GM18526 (cell line): Measurements from ENCODE around the gene DCST1.

Experiments
- POLR2A ChIP-seq: IDR thresholded peaks from 3 replicates; pipeline ENCODE4 v1.6.1; 2011; ENCODE audit not compliant: insufficient read length; ENCODE audit errors: extremely low read depth

Gene DCST1

GRCh38 chr1:155034318-155035208 lies 939 bp downstream of the DCST1 start:
- TF ChIP-seq POLR2A: no peak

GRCh38 chr1:155035936-155036335 lies 2.3 kb downstream of the DCST1 start:
- no peak for TF ChIP-seq POLR2A

DNA sequence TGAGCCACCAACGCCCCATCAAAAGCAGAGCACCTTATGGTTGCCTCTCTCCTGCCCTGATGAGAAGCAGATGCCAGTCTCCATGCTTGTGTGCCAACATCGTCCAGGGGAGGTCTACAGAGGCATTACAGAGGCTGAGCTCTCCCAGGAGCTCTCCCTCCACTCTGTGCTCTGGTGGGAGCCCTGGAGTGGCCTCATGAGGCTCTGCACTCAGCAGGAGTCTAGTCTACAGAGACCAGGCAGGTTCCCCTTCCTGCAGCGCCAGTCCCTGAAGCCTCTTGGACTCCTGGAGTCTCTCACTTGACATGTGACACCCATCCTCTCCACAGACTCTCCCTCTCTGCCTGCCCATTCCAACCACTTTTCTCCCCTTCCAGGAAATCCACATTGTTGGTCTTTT lies 3.4 kb downstream of the DCST1 start:
- TF ChIP-seq POLR2A: no peak

DNA sequence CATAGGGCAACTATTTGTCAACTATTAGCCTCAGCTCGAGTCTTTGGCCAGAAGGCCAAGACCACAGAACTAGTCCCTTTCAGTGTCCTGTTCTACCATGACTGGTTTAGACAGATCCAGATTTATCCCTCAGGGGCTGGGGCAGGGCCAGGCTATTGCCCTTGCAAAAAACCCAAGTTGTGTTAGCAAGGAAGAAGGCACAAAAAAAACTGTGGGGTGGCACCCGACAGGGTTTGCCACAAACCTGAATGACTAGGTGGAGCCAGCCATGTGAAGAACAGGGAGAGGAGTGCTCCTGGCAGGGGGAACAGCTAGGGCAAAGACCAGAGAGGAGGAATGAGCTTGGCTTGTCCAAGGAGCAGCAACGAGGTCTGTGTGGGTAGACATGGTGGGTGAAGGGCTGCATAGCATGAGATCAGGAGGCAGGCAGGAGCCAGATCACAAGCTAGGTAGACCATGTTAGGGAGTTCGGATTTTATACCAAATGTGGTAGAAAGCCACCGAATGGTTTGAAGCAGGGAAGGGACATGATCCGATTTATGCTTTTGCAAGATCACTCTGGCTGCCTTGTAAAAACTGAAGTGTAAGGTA lies 4.3 kb downstream of the DCST1 start:
- no peak for TF ChIP-seq POLR2A

- TF ChIP-seq POLR2A: no peak
Measured at GRCh38 chr1:155038602-155039307, 5.1 kb downstream of the DCST1 start.

GRCh38 chr1:155039308-155039669 lies 5.7 kb downstream of the DCST1 start:
- no peak for TF ChIP-seq POLR2A

- no peak for TF ChIP-seq POLR2A
Measured at GRCh38 chr1:155040358-155041093, 6.9 kb downstream of the DCST1 start.

- TF ChIP-seq POLR2A: no peak
Measured at GRCh38 chr1:155042789-155043188, 9.2 kb downstream of the DCST1 start.

DNA sequence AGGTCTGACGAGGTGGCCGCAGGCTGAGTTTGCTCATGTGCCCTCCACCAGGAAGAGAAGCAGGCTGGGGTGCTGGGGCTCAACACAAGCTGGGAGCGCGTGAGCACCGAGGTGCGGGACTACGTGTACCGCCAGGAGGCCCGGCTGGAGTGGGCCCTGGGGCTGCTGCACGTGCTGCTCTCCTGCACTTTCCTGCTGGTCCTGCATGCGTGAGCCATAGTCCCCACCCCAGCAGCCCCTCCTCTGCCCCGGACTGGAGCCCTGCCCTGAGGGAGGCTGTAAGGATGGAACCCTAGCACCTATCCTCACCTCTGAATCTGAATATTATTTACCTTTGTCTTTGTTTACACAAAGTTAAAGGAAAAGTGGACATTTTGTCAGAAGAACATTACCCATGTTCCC lies 9.7 kb downstream of the DCST1 start:
- no peak for TF ChIP-seq POLR2A

DNA sequence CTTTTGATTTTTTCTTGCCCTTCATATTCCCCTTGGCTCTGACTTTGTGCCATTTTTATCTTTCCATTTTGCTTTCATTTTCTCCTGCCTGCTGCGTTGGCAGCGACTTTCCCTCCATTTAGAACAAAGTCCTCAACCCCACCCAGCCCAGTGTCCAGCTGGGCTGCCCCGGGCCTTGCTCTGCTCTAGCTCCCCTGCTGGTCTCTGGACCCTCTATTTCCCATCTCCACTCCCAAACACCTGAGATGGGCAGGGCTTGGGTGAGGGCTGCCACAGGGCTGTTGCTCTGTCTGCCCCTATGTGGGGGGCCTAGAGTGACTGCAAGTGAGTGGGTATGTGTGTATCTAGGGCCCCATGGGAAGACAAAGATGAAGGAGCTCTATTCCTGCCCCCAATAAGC lies 10.2 kb downstream of the DCST1 start:
- no peak for TF ChIP-seq POLR2A

GRCh38 chr1:155044365-155044764 lies 10.7 kb downstream of the DCST1 start:
- TF ChIP-seq POLR2A: no peak

- TF ChIP-seq POLR2A: no peak
Measured at GRCh38 chr1:155044812-155045657, 11.4 kb downstream of the DCST1 start.

DNA sequence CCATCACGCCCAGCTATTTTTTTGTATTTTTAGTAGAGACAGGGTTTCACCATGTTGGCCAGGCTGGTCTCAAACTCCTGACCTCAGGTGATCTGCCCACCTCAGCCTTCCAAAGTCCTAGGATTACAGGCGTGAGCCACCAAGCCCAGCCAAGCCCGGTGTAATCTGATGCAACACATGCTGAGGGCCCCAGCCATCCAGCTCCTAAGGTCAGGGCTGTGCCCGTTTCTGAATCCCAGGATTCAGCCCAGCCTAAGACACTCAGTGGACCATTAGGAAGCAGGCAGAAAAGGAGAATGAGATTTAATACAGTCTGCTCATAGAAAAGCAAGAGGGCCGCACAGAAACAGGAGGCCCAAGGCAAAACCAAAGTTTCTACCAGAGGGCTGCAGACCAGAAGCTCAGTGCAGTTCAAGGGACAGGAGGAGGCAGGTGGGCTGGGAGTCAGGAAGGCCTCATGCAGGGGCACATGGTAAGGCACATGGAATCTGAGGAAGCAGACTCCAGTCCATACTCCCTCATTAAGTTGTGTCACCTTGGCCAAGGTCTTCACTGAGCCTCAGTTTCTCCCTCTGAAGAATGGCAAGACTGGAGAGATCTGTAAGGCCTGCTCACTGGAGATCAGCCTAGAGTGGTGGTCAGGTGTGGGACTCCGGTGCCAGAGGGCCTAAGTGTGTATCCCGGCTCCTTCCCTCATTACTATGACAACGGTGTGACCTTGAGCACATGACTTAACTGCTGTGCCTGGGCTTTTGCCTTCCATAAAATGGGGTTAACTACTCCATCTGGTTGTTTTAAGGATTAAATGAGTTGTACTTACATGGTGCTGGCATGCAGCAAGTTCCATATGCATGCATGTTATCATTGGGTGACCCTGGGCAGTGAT lies 15.1 kb downstream of the DCST1 start:
- TF ChIP-seq POLR2A: no peak
